HG02610 (cell line): ENCODE results near the gene SERTAD3.
"Not testable (repeated sequence)": the region's sequence is repeated elsewhere in the genome, so short reads cannot be mapped to it uniquely, and the experiment has no call there.

Experiments
- ATAC-seq: cut with Tn5 transposase; IDR thresholded peaks from one replicate; pipeline ENCODE4 v1.9.1; 2021; ENCODE audit warnings: mild to moderate bottlenecking, moderate library complexity; ENCODE audit not compliant: unreplicated experiment

The SERTAD3 gene

GRCh38 chr19:40411125-40411842, 32.9 kb downstream of the SERTAD3 start:
- ATAC-seq: no peak

DNA sequence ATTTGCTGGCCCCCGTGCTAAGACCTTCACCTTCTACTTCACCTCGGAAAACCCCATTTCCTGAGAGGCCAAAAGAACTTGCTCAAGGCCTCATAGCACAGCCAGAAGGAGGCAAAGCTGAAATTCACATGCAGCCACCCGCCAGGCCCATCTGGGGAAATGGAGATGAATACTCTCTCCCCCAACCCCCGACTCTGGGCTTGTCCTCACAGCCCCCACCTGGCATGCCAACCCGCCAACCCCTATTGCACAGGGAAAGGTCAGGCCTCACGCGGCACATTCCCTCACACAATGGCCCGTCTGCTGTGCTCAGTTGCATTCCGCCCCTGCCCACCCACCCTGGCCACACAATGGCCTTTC, 34.1 kb downstream of the SERTAD3 start:
- ATAC-seq: no peak

DNA sequence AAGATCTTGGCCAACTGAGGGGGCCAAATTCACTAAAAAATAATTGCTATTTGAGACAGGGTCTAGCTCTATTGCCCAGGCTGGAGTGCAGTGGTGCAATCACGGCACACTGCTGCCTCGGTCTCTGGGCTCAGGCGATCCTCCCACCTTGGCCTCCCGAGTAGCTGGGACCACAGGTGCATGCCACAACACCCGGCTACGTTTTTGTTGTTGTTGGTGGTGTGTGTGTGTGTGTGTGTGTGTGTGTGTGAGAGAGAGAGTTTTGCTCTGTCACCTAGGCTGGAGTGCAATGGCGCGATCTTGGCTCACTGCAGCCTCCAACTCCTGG, 35.6 kb downstream of the SERTAD3 start:
- ATAC-seq: not testable (repeated sequence)

DNA sequence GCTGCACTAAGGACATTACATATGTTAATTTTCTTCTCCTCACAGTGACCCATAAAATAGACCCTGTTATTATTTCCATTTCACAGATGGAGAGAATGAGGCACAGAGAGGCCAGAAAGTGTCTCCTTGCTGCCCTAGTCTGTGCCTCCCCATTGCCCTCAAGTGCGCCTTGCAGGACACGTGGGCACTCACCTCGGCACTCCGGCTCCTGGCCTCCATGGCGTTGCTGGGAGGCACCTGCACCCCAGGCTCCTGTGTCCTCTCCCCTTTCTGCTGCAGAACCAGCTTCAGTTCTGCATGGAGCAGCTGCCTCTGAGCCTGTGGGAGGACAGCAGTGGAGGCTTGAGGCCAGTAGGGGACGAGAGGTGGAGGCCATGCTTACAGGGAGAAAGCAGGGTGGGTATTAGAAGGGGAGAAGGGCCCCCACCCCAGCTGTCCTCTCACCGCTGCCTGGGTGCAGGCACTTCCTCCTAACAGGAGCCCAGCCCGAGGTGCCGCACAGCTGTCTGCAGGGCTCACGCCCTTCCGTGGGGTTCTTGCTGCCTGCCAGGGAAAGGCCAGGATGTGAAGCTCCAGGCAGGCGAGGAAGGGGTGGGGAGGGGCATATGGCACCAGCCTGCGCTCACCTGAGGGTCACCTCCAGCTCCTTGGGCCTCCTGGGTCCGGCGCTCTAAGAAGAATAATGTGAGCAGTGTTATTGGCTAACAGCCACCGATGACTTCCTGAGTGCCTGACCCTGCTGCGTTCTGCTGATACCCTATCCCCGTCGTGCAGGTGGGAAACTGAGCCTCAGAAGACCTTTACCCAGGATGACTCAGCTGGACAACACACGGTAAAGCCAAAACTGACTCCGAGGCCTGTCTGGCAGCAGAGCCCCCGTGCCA, 36.2 kb downstream of the SERTAD3 start:
- no peak for ATAC-seq

DNA sequence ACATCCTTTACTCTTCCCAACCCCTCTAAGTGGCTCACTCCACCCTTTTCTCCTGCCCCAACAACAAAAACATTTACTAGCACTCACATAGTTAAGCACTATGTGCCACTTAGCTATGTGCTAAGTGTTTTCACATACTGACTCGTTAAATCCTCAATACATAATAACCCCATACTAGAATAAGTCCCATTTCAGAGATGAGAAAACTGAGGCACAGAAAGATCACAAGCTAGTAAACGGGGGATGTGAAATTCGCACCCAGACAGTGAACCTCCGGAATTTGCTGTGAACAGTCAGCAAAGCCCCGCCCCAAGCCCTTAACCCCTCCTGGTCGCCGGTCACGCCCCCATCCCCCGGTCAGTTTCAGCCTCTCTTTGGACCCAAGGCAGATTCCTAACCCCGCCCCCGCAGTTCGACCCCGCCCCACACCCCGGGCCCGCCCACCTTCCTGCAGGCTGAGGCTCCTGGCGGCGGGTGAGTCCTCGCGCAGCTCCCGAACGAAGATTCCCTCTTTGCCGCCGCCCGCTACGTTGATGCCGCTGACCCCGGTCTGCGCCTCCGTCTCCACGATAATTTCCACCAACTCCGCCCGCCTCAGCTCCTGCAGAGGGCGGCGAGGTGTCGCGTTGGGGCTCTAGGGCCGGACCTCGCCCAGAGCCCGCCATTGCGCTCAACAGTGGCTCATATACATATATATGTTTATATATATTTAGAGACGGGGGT, 40.7 kb downstream of the SERTAD3 start:
- peak; percentile 54 for ATAC-seq

DNA sequence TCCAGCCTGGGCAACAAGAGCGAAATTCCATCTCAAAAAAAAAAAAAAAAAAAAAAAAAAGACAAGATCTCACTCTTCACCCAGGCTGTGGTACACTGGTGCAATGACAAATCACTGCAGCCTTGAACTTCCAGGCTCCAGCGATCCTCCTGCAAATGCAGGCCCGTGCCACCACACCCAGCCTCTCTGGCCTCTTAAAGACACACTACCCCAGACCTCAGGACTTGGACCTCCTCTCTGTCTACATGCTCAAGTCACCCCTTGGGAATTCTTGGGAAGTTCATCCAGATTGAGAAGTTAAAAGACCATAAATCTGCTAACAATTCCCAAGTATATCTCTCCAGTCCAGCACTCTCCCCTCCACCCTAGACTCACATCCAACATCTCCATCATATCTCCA, 43.6 kb downstream of the SERTAD3 start:
- no peak for ATAC-seq

- ATAC-seq: no peak
Observed at GRCh38 chr19:40398417-40399131, 45.6 kb downstream of the SERTAD3 start.

GRCh38 chr19:40397568-40397906, 46.6 kb downstream of the SERTAD3 start:
- ATAC-seq: no peak

DNA sequence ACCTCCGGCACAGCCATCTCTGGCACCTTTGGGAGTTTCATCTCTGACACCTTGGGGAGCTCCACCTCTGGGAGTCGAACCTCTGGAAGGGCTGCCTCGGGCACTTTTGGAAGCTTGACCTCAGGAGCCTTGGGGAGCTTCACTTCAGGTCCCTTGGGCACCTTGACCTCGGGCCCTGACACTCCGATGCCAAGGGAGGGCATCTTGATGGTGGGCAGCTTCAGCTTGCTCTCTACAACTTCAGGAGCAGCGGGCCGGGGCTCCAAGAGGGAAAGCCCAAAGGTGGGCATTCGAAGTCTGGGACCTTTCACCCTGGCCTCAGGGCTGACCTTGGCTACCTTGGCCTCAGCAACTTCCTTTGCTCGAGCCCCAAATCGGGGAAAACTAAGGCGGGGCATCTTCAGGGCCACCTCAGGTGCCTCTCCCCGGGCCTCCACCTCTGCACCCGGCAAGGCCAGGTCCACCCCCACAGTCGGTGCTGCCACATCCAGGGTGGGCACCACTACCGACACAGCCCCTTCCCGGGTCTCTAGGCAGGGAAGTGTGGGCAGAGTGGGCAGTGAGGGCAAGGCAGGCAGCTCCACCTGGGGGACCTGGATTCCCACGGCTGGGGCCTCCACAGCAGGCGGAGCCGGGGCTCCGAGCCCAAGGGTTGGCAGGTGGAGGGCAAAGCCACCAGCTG, 47.1 kb downstream of the SERTAD3 start:
- ATAC-seq: no peak

DNA sequence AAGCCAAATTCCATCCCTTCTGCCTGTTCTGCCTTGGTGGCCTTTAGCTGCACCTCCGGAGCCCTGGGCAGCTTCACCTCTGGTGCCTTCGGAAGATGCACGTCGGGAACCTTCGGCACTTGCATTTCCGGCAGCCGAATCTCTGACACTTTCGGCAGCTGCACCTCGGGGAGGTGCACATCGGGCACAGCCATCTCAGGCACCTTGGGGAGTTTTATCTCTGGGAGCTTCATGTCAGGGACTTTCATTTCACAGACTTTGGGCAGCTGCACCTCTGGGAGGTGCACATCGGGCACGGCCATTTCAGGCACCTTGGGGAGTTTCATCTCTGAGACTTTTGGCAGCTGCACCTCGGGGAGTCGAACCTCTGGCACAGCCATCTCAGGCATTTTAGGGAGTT, 48.2 kb downstream of the SERTAD3 start:
- ATAC-seq: no peak

- ATAC-seq: no peak
Observed at GRCh38 chr19:40394816-40395210, 49.3 kb downstream of the SERTAD3 start.

DNA sequence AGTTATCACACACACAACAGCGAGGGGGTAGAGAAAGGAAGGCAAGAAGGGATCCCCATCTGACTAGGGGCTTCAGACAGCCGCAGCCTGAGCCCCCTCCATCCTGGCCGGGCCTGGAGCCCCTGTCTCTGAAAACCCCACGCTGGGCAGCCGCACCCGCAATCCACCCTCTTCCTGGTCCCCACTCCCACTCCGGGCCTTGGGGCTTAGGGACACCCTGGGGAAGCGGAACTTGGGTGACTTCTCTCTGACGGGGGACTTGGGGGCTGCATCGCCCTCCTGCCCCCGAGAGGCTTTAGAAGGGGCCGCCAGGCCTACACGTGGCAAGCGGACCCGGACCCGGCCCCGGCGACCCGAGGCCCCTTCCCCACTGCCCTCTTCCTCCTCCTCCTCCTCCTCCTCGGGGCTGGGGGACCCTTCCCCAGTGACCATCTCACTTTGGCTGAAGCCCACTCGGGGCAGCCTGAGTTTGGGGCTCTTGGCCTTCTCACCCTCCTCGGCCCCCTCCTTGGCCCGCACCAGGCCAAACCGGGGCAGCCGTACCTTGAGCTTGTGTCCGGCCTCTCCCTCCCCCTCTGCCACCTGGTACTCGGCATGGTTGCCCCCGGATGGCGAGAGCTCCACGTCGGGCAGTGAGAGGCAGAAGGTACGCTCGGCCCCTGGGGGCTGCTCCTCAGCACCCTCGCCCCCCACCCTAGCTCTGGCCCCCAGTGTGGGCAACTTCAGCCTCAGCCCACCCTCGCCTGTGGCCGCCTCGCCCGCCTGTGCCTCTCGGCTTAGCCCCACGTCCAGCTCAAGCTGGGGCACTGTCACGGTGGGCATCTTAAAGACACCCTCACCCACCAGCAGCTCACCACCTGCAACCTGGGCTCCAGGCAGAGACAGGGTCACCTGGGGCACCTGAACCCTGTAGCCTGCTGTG, 50.0 kb downstream of the SERTAD3 start:
- ATAC-seq: no peak

GRCh38 chr19:40392894-40393517, 51.1 kb downstream of the SERTAD3 start:
- no peak for ATAC-seq

GRCh38 chr19:40392123-40392522, 52.0 kb downstream of the SERTAD3 start:
- ATAC-seq: no peak
